Hepatocyte (in vitro differentiated cells): ENCODE data around the gene TMCO4.

ENCODE experiments used
- EZH2 ChIP-seq: fragments of 200-600 bp; sonication (generic); IDR thresholded peaks from 2 replicates; pipeline ENCODE4 v1.6.1; 2016; ENCODE audit warnings: antibody characterized with exemption, mild to moderate bottlenecking, borderline replicate concordance
- TF ChIP-seq, protein P1 (sequence below): fragments of 200-600 bp; sonication (generic); IDR thresholded peaks from 2 replicates; pipeline ENCODE4 v1.5.1; 2016; ENCODE audit warnings: antibody characterized with exemption, mild to moderate bottlenecking; ENCODE audit not compliant: poor library complexity

DNA sequence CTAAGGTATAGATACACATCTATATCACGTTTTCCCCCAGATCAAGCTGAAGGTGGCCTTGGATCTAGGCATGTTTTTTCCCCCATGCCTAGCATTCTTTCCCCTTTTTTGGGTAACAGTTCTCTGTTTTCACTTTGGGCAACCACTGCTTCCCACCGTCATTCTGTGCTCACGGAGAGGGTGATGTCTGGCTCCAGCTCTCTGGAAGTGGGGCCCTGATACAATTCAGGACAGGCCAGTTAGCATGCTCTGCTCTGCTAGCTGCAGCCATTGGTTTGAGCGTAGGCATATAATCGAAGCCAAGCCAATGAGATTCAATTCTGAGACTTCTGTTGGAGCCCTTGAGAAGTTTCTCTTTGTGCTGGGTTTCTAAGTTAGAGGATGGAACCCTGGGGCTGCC, 17.4 kb upstream of the TMCO4 start:
- TF ChIP-seq, protein P1, sequence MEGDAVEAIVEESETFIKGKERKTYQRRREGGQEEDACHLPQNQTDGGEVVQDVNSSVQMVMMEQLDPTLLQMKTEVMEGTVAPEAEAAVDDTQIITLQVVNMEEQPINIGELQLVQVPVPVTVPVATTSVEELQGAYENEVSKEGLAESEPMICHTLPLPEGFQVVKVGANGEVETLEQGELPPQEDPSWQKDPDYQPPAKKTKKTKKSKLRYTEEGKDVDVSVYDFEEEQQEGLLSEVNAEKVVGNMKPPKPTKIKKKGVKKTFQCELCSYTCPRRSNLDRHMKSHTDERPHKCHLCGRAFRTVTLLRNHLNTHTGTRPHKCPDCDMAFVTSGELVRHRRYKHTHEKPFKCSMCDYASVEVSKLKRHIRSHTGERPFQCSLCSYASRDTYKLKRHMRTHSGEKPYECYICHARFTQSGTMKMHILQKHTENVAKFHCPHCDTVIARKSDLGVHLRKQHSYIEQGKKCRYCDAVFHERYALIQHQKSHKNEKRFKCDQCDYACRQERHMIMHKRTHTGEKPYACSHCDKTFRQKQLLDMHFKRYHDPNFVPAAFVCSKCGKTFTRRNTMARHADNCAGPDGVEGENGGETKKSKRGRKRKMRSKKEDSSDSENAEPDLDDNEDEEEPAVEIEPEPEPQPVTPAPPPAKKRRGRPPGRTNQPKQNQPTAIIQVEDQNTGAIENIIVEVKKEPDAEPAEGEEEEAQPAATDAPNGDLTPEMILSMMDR = no peak
- TF ChIP-seq EZH2 = no peak
